ENCODE data around the gene CEMIP. TPM values are rescaled to one million over a fixed set of nuclear protein-coding genes. Genes with fewer than 3 reads are reported as not detected.

The CEMIP gene
- total and polyA plus RNA-seq, 2 of the 8 experiments (the other 6 are each of a cell fraction or from before 2014, with no cell fraction given), result 0.11 to 0.60 TPM

DNA sequence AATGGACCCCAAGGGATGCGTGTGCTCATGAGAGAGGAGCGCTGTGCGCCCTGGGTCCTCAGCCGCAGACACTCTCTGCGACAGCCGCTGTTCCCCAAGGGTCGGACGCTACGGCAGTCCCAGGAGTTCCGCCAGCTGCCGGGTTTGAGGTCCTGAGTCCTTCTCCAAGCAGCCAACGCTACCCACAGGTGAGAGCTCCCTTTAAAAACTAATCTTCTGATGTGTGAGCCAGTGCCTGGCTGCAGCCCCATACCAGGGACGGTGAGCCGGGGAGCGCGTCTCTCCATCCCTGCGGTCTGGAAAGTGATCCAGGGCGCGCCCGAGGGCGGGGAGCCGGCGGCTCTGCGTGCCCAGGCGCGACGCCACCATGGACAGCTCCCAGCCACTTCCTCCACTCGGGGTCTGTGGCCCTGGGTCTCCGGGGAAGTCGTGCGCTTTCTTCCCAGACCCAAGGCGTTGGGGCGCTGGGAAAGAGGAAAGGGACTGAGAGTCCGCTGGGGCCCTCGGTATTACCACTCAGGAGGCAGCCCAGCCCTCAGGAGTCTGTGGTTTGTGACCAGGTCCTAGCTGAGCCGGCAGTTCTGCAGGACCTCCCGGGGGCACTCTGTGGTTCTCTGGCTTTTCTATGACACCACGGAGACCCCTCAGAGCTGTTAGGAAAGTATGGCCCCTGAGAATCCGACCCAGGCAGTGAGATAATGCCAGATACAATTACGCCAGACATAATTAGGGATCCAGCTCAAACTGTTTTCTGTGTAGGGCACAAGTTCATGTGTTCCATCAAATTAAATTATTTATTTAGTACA, 1.4 kb downstream of the CEMIP start:
- Histone ChIP-seq H2BK120ac (replicated peaks; ENCODE audit: low read depth, low read length) (no peak overlapping the region), H3K4me2 (ENCODE audit: insufficient read depth in 1 of 2, low read depth in 2 of 2, low read length in 2 of 2) (peak overlapping the region; percentile 98 to 99), H2BK5ac (ENCODE audit: low read depth, low read length) (no peak overlapping the region), H2BK15ac (ENCODE audit: low read length) (no peak overlapping the region), H3K14ac (ENCODE audit: insufficient read length) (no peak overlapping the region), H3K79me2 (ENCODE audit: control insufficient read depth in 1 of 2, insufficient read depth in 2 of 2, low read length in 2 of 2) (no peaks in the 10 kb centered on the region), H3K56ac (replicated peaks; ENCODE audit: insufficient read length, low read depth, low read length) (no peak overlapping the region), H3K23me2 (ENCODE audit: low read depth, low read length) (peaks cover 15% of the 10 kb centered on the region), H3K4me1 (replicated peaks in 1 of 4; ENCODE audit: control insufficient read depth in 3 of 4, insufficient read depth in 4 of 4, low read length in 3 of 4) (peaks cover 0 to 7% (median 4%) of the 10 kb centered on the region in 4 experiments; a peak in 5 of 7 replicates), H2AFZ (ENCODE audit: low read length) (peak overlapping the region; percentile 11; the same call in 1 of the 2 replicates), H3K27ac (ENCODE audit: low read depth, low read length) (no peak overlapping the region), H3K23ac (ENCODE audit: insufficient read length) (no peak overlapping the region), H3K4ac (replicated peaks; ENCODE audit: insufficient read length, low read depth, low read length) (no peak overlapping the region), H3K9me3 (ENCODE audit: insufficient read depth in 2 of 2, low read depth in 1 of 2, low read length in 1 of 2) (no peaks in the 10 kb centered on the region), H3K9ac (replicated peaks in 1 of 4; ENCODE audit: extremely low read depth in 1 of 4, low read depth in 3 of 4, low read length in 3 of 4) (no peak overlapping the region), H2BK12ac (ENCODE audit: low read depth, low read length) (no peak overlapping the region), H4K20me1 (replicated peaks in 1 of 2; ENCODE audit: control insufficient read depth in 1 of 2, insufficient read depth in 2 of 2, low read length in 2 of 2) (peaks cover 0 to 5% of the 10 kb centered on the region in 2 experiments), H3K18ac (ENCODE audit: extremely low read depth, low read length) (no peak overlapping the region), H3K27me3 (replicated peaks in 1 of 4; ENCODE audit: control insufficient read depth in 3 of 4, extremely low read depth in 1 of 4, insufficient read depth in 3 of 4, low read length in 3 of 4) (peaks cover 4 to 43% (median 33%) of the 10 kb centered on the region in 4 experiments), H2BK20ac (ENCODE audit: low read length) (no peak overlapping the region), H3K4me3 (ENCODE audit: extremely low read depth in 1 of 4, insufficient read depth in 2 of 4, low read depth in 3 of 4, low read length in 4 of 4) (peak overlapping the region; percentile 28 to 63 (median 46); a peak in 7 of 8 replicates), H4K8ac (ENCODE audit: extremely low read depth, insufficient read depth, low read length) (peak overlapping the region; percentile 58; the same call in 1 of the 2 replicates), H4K91ac (replicated peaks; ENCODE audit: insufficient read length, low read length) (no peak overlapping the region), H2AK5ac (ENCODE audit: low read depth, low read length) (no peak overlapping the region), H3K36me3 (ENCODE audit: control insufficient read depth in 2 of 4, insufficient read depth in 4 of 4, low read length in 3 of 4) (no peaks in the 10 kb centered on the region), H4K5ac (ENCODE audit: insufficient read length, low read depth, low read length) (no peak overlapping the region), H3K79me1 (ENCODE audit: low read depth, low read length) (no peaks in the 10 kb centered on the region)
- POLR2A ChIA-PET (ENCODE audit: partially characterized antibody), result interaction anchor here (0.9 to 1.6 kb wide), 5 partner anchors 26 to 218 kb away, joined by 3 to 8 read pairs (median 4); partner anchors contain the start of gene ABHD17C
- peak; percentile 23 to 91 for DNase-seq (ENCODE audit: low read depth in 1 of 2, low spot score in 2 of 2)
- 5% methylated on average over 39 of the region's 40 CpGs; no CpG with 5 or more reads in 1 of the 2 experiments for WGBS, 2 experiments (ENCODE audit: extremely low coverage in 1 of 2, insufficient coverage in 1 of 2, insufficient read length in 1 of 2, insufficient replicate concordance in 2 of 2, low coverage in 1 of 2, low lambda C conversion rate in 2 of 2, missing lambda C conversion rate in 1 of 2)
- FAIRE-seq, result no peak
- CTCF ChIA-PET (ENCODE audit: partially characterized antibody), result interaction anchor here (0.7 to 8.3 kb wide), 53 partner anchors 9 to 485 kb away, joined by 3 to 133 read pairs (median 5); no protein-coding TSS in a partner anchor
- TF ChIP-seq POLR2AphosphoS5 (IDR thresholded peaks at IDR 0.05; ENCODE audit: low read depth, low read length), result no peak
- TF ChIP-seq CBX8 (IDR thresholded peaks at IDR 0.05; ENCODE audit: borderline replicate concordance, low read depth, low read length), result no peak
- TF ChIP-seq, protein P1, sequence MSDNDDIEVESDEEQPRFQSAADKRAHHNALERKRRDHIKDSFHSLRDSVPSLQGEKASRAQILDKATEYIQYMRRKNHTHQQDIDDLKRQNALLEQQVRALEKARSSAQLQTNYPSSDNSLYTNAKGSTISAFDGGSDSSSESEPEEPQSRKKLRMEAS (IDR thresholded peaks at IDR 0.05), result peak; percentile 75
- TF ChIP-seq HDAC2 (IDR thresholded peaks at IDR 0.05; ENCODE audit: borderline replicate concordance in 1 of 2, low read depth in 2 of 2, low read length in 2 of 2), result peak; percentile 95 to 99; a peak in 3 of 4 replicates
- TF ChIP-seq SAP30 (IDR thresholded peaks at IDR 0.05; ENCODE audit: insufficient read depth, insufficient replicate concordance, low read length), result peak; percentile 17
- no peak for TF ChIP-seq KDM1A (IDR thresholded peaks at IDR 0.05; ENCODE audit: borderline replicate concordance, low read length)
- TF ChIP-seq BACH1 (IDR thresholded peaks at IDR 0.05; ENCODE audit: low read length), result peak; percentile 93
- no peak for TF ChIP-seq CTBP2 (IDR thresholded peaks at IDR 0.05; ENCODE audit: borderline replicate concordance, insufficient read depth, insufficient read length, low read length)
- no peak for TF ChIP-seq TBP (IDR thresholded peaks at IDR 0.05; ENCODE audit: low read depth, low read length)
- 0 out of 2 replicates have a peak, but pooled peaks have one; percentile 9 for TF ChIP-seq CREB1 (IDR thresholded peaks at IDR 0.05)
